Subcutaneous adipose tissue (tissue), 4 donors: Measurements from ENCODE around the gene RAP1GAP2. TPM values are rescaled to one million over a fixed set of nuclear protein-coding genes. Genes with fewer than 3 reads are reported as not detected.

Source experiments
- total RNA-seq, 4 donors: library from RNA; depleted of rRNA; stranded (reverse); fragments of >200 nt; gene quantifications; one replicate each; pipeline ENCODE4 v1.1.0, GENCODE V29; 2016
- TF ChIP-seq, protein P1 (sequence below): fragments of 450-650 bp; IDR thresholded peaks from one replicate; pipeline ENCODE4 v1.5.1; 2016; ENCODE audit warnings: low read depth, mild to moderate bottlenecking, control low read depth, antibody characterized with exemption, moderate library complexity

RAP1GAP2 gene
- total RNA-seq, 4 donors from 2014 or later = 1.9 to 6.1 (median 3.4) TPM

DNA sequence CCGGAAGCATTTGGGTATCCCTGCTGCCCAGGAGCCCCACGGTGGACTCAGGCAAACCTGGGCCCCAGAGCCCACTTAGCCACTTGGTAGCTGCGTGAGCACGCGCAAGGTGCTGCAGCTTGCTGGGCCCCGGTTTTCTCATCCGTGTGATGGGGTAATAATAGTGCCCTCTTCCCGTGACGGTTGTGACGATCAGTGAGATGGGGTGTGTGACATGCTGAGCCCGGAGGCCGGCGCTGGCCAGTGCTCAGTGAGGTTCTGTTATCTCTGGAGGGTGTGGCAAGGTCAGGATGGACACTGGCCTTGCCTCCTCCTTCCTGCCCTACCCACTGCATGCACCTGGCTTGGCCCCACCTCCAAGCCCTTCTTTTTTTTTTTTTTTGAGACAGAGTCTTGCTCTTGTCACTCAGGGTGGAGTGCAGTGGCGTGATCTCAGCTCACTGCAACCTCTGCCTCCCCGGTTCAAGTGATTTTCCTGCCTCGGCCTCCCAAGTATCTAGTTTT is 82.6 kb downstream of the RAP1GAP2 start:
- TF ChIP-seq, protein P1, sequence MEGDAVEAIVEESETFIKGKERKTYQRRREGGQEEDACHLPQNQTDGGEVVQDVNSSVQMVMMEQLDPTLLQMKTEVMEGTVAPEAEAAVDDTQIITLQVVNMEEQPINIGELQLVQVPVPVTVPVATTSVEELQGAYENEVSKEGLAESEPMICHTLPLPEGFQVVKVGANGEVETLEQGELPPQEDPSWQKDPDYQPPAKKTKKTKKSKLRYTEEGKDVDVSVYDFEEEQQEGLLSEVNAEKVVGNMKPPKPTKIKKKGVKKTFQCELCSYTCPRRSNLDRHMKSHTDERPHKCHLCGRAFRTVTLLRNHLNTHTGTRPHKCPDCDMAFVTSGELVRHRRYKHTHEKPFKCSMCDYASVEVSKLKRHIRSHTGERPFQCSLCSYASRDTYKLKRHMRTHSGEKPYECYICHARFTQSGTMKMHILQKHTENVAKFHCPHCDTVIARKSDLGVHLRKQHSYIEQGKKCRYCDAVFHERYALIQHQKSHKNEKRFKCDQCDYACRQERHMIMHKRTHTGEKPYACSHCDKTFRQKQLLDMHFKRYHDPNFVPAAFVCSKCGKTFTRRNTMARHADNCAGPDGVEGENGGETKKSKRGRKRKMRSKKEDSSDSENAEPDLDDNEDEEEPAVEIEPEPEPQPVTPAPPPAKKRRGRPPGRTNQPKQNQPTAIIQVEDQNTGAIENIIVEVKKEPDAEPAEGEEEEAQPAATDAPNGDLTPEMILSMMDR = no peak

GRCh38 chr17:2880050-2880449 is 83.8 kb downstream of the RAP1GAP2 start:
- TF ChIP-seq, protein P1 = no peak

- TF ChIP-seq, protein P1 = no peak
Measured at GRCh38 chr17:2881295-2881694, 85.1 kb downstream of the RAP1GAP2 start.

DNA sequence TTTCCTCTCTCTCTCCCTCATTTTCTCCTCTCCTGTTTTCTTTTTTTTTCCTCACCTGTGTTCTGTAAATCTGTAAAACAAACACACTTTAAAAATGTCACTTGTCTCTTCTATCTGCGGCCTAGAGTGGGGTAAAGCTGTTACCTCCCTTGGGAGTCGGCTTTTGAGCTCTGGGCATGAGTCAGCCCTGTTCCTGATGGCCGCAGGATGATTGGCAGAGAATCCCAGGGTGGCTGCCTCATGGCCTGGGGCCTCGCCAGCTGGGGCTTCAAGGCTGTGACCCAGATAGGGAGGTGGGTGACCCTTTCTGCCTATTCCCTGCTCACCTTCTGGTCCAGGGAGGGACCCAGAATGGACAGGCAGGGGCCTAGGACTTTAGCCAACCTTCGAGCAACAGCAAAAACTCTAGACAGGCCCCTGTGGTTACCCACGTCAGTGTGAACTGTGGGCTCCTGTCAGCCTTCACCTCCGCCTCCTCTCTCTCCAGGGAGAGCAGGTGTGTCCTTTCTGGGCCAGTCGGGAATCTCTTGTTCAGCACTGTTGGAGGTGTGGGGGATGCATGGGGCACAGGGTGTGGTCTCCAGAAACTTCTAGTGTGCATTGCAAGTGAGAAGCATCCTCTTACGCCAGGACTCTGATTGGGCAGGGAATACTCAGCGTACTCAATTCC is 87.4 kb downstream of the RAP1GAP2 start:
- TF ChIP-seq, protein P1 = no peak

DNA sequence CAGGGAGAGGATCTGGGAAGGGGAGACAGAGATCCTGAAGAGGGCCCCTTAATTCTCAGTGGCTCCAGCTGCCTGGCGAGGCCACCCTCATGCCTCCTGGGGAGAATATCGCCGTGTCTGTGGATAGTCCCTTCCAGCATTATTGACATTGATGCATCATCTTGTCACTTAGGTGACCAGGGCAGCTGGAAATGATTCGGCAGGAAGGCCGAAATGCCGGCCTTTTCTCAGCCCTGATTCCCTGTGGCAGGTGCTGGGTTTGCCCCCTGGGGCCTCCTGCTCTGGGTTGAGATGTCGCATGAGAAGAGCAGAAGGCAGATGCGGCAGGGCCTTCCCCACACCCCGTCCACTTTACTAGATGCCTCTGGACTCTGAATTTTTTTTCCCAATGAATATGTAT is 89.5 kb downstream of the RAP1GAP2 start:
- TF ChIP-seq, protein P1 = no peak

GRCh38 chr17:2888326-2888725 is 92.1 kb downstream of the RAP1GAP2 start:
- TF ChIP-seq, protein P1 = no peak

- TF ChIP-seq, protein P1 = no peak
Measured at GRCh38 chr17:2889256-2889655, 93.0 kb downstream of the RAP1GAP2 start.
